Activated CD8-positive, alpha-beta memory T cell treated with anti-CD3 and anti-CD28 coated beads for 48 hours (primary cell): ENCODE measurements around the gene C14orf119.
"Not testable (repeated sequence)": the region's sequence is repeated elsewhere in the genome, so short reads cannot be mapped to it uniquely, and the experiment has no call there.

Source experiments
- DNase-seq, 3 experiments: peaks; one replicate each; pipeline ENCODE4 v3.0.0-alpha.2; 2020; ENCODE audit warnings: low read depth in 2 of 3, low spot score in 2 of 3

The C14orf119 gene

GRCh38 chr14:23107620-23108019 is 12.3 kb downstream of the C14orf119 start:
- DNase-seq, result not testable (repeated sequence)

- not testable (repeated sequence) for DNase-seq
These were observed 12.9 kb downstream of the C14orf119 start for GRCh38 chr14:23108169-23108568.

GRCh38 chr14:23109769-23110168 is 14.5 kb downstream of the C14orf119 start:
- no peak for DNase-seq

DNA sequence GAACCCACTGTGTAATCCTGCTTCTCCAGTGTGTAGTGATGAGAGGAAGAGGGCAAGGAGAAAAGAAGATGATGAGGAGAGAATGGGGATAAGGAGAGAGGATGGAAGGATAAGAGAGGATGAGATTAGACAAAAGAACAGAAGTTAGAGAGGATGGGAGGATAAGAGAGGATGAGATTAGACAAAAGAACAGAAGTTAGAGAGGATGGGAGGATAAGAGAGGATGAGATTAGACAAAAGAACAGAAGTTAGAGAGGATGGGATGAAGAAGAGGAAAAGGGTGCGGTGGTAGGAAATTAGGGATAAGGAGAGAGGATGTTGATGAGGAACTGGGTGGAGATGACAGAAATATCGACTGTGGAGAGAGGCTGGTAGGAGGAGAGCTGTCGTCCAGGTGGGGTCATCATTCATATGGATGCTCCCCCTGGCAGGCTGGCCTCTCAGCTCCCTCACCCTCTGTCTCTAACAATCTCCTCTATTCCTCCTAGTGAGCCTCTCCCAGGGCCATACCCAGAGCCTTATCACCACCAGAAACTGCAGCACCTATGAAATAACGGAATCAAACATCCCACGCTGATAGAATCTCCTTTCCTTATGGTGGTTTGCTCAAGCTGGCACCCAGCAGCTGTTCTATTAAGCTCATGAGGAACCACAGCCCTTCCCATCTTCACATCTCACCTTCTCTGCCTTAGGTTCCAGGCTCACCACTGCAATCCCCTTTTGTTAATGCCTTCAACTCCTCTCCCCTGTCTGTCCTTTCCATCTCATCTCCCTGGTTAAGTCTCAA is 15.5 kb downstream of the C14orf119 start:
- DNase-seq, result no peak

GRCh38 chr14:23112359-23113178 is 17.3 kb downstream of the C14orf119 start:
- DNase-seq, result no peak

GRCh38 chr14:23113431-23114119 is 18.3 kb downstream of the C14orf119 start:
- DNase-seq, result no peak

- no peak for DNase-seq
These were observed 18.8 kb downstream of the C14orf119 start for GRCh38 chr14:23114120-23114458.

DNA sequence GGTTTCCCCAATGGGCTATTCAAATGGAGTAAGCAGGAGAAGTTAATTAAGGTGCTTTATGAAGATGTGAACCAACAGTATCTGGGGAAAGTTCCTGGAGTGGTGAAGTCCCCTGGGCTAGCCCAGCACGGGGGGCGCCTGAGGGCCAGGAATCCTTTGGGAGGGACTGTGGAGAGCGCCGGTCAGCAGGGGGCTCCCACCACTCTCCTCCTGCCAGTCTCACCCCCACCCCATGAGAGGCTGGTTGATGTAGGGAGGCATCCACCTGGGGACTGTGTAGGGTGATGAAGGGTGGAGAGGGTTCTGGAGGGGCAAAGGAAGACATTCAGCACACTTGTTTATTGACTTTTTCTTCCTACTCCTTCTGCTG is 19.3 kb downstream of the C14orf119 start:
- DNase-seq, result no peak

- no peak for DNase-seq
These were observed 19.9 kb downstream of the C14orf119 start for GRCh38 chr14:23115039-23115731.

GRCh38 chr14:23115918-23116317 is 20.6 kb downstream of the C14orf119 start:
- no peak for DNase-seq

DNA sequence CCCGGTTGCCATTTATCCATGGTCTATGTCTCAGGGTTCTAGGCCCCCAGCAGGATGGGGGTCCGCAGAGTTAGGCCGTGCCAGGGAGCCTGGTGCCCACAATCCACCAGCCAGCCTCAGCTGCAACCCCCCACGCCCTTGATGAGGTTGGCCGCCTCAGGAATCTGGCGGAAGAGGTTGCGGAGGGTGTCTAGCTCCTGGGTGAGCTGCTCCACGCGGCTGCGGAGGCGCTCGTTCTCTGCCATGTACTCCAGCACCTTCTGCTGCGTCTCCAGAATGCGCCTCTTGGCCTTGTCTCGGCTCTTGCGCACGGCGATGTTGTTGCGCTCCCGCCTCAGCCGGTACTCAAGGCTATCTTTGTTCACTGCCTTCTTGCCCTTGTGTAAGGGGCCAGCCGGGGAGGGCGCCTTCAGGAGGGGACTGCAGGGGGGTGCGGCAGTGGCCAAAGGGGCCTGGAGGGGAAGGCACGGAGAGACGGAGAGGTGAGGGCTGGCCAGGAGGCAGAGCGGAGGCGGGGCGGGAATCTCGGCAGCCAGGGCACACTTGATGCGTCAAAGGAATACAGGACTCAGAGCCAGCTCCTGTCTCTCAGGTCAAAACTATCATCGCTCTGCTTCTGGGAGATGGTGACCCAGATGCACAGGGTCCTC is 22.2 kb downstream of the C14orf119 start:
- DNase-seq, result no peak

GRCh38 chr14:23118506-23119362 is 23.4 kb downstream of the C14orf119 start, which contains the start of gene CEBPE:
Gene CEBPE, minus strand, starts transcription at chr14:23119255. Its CDS starts 164 bp downstream, at chr14:23119091.
- no peak for DNase-seq

DNA sequence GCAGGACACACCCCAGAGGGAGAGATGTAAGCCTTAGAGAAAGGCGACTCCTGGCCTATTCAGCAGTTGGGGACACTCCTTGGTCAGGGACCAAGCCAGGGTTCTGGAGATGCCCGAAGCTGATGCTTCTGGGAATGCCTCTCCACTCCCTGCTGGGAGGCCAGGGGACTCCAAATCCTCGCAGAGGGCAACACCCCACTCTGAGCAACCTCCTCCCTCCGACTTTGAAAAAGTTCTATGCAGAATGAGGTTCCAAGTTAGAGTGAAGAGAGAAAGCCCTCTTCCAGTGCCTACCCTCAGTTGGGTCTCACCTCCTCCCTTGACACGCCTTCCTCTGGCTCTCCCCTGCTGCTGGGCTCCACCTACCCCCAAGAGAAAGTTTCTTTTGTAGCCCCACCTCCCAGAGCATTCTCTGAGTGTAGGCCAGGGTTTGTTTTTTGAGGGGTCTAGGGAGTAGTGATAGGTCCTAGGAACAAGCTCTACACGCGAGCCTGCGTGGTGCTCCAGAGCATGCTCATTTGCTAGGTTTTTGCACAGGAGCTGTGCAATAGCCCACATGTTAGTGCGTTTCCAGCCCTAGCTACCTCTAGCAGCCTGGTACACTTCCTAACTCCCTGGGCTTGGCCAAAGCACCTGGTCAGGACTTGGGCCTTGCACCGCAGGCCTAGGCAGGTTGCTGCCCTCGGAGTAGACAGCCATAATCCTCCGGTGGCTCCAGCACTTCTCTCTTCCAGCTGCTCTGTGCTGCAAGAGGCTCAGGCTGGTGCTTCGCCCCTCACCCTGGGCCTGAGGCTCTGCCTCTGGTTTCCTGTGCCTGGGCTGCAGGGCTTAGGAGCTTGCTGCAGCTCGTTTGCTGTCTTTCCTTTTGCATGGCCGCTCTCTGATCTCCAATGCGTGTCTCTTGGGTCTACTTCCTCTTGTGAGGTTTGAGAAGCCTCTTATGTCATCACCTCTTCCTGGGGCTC is 24.3 kb downstream of the C14orf119 start:
- peak in 1 of 3 experiments; percentile 43 for DNase-seq

- DNase-seq, result peak; percentile 42 to 72 (median 59)
These were observed 25.4 kb downstream of the C14orf119 start for GRCh38 chr14:23120541-23121251.

GRCh38 chr14:23121361-23121771 is 26.1 kb downstream of the C14orf119 start:
- DNase-seq, result no peak

GRCh38 chr14:23122086-23122485 is 26.8 kb downstream of the C14orf119 start:
- DNase-seq, result no peak

DNA sequence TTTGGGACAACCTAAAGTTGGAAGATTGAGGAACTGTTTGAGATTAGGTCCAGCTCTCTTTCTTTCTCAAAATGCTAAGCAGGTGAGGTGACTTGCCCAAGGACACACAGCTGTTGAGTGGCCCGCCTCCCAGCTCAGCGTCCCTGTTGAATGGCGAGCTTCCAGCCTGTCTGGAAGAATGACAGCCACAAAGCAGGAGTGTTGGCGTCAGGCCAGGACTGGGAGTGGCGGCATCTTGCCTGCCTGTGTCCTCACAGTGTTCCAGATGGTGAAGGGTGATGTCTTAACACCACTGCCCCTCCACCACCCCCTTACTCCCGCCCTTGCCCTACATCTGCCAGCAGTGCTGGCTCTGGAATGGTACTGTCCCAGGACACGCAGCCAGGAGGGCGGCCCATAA is 28.1 kb downstream of the C14orf119 start:
- no peak for DNase-seq
